Measurements from ENCODE around the gene EZH2. TPM values are rescaled to one million over a fixed set of nuclear protein-coding genes. Genes with fewer than 3 reads are reported as not detected.

Gene EZH2
- total and polyA plus RNA-seq, 2 of the 4 experiments (the other 2 are of a cell fraction): 13.1 to 19.8 TPM

- Histone ChIP-seq H3K14ac (replicated peaks; ENCODE audit: low read depth, low read length) (no peak overlapping the region), H2BK120ac (ENCODE audit: low read depth, low read length) (no peak overlapping the region), H3K9ac (ENCODE audit: low read depth, low read length) (no peak overlapping the region), H3K4me2 (ENCODE audit: low read depth, low read length) (no peak overlapping the region), H3K36me3 (ENCODE audit: control insufficient read depth, insufficient read depth, low read length) (peaks cover 2% of the 10 kb centered on the region; the same call in 1 of the 2 replicates), H4K8ac (ENCODE audit: low read depth in 2 of 2, low read length in 2 of 2) (no peak overlapping the region), H3K9me1 (ENCODE audit: insufficient read depth, low read length) (0 out of 2 replicates have a peak, but pooled peaks cover 3% of the 10 kb centered on the region), H2BK20ac (ENCODE audit: low read depth, low read length) (no peak overlapping the region), H3K4me1 (ENCODE audit: control insufficient read depth, insufficient read depth, low read length) (no peaks in the 10 kb centered on the region), H3K23ac (ENCODE audit: low read depth, low read length) (no peak overlapping the region), H3K18ac (ENCODE audit: low read depth, low read length) (no peak overlapping the region), H3K27ac (ENCODE audit: insufficient read depth, low read length) (no peak overlapping the region), H2AFZ (replicated peaks; ENCODE audit: low read length, poor library complexity) (no peak overlapping the region), H4K91ac (ENCODE audit: insufficient read depth, low read depth, low read length) (no peak overlapping the region), H4K20me1 (ENCODE audit: insufficient read depth, low read length) (no peaks in the 10 kb centered on the region; the same call in 1 of the 2 replicates), H3K4me3 (ENCODE audit: insufficient read depth, low read depth, low read length) (no peak overlapping the region), H3K27me3 (ENCODE audit: control insufficient read depth, insufficient read depth, low read length) (no peaks in the 10 kb centered on the region), H3K79me1 (ENCODE audit: low read depth in 1 of 2, low read length in 2 of 2) (peaks cover 16 to 54% of the 10 kb centered on the region in 2 experiments), H3K56ac (ENCODE audit: extremely low read depth, insufficient read depth, low read length) (no peak overlapping the region), H2AK5ac (ENCODE audit: low read depth, low read length) (no peak overlapping the region), H2AK9ac (replicated peaks; ENCODE audit: low read depth, low read length, poor library complexity) (no peak overlapping the region), H3K9me3 (ENCODE audit: control insufficient read depth, insufficient read depth, low read length) (no peaks in the 10 kb centered on the region), H2BK5ac (ENCODE audit: low read depth, low read length, poor library complexity, severe bottlenecking) (no peak overlapping the region), H4K5ac (ENCODE audit: low read depth, low read length) (no peak overlapping the region), H3K4ac (ENCODE audit: low read depth, low read length) (no peak overlapping the region), H2BK15ac (ENCODE audit: low read depth, low read length) (no peak overlapping the region)
- WGBS, 2 experiments (ENCODE audit: extremely low coverage in 2 of 2, insufficient read length in 1 of 2): no CpG with 5 or more reads among the region's 3 CpGs
- in situ Hi-C loops (cut with MboI; ENCODE audit: low sequenced_read_pairs) (no loop called here), intact Hi-C loops (cut with micrococcal nuclease) (no loop called here), dilution Hi-C loops (cut with HindIII; ENCODE audit: low sequenced_read_pairs, unreplicated experiment) (no loop called here)
- DNase-seq (no peak), ATAC-seq (ENCODE audit: low read depth) (no peak)
- ChIA-PET POLR2A (ENCODE audit: unreplicated experiment) (no interaction called here), CTCF (no interaction called here)
- BruUV-seq (replicated peaks): no TSS peak
- TF ChIP-seq ELK1 (IDR thresholded peaks at IDR 0.05; ENCODE audit: borderline replicate concordance, low read depth, low read length): no peak
These were observed 13.1 kb downstream of the EZH2 start for GRCh38 chr7:148871030-148871429.
